Measurements from ENCODE around the gene EIF1AD.

The EIF1AD gene

GRCh38 chr11:65983589-65983987 lies 18.4 kb downstream of the EIF1AD start:
- Histone ChIP-seq H2BK15ac (ENCODE audit: low read depth, poor library complexity, severe bottlenecking) (no peak overlapping the region), H3K18ac (ENCODE audit: low read depth in 1 of 2, low read length in 2 of 2) (no peak overlapping the region), H3K4me2 (ENCODE audit: low read length, poor library complexity, severe bottlenecking) (no peak overlapping the region), H2BK5ac (ENCODE audit: low read depth, low read length, poor library complexity, severe bottlenecking) (no peak overlapping the region), H3K27ac (ENCODE audit: low read length, poor library complexity, severe bottlenecking) (no peak overlapping the region), H3K4ac (ENCODE audit: low read depth in 1 of 2, low read length in 2 of 2) (no peak overlapping the region), H3K9ac (ENCODE audit: low read length) (no peak overlapping the region), H3K23ac (ENCODE audit: low read length in 2 of 2) (peak overlapping the region in 1 of 2 experiments; percentile 47), H2AFZ (ENCODE audit: low read depth, low read length) (no peak overlapping the region), H3K36me3 (ENCODE audit: control insufficient read depth in 1 of 2, insufficient read depth in 2 of 2, low read depth in 1 of 2, low read length in 2 of 2) (peaks cover 15 to 46% of the 10 kb centered on the region in 2 experiments), H4K8ac (ENCODE audit: low read length) (no peak overlapping the region), H3K9me3 (ENCODE audit: control insufficient read depth, low read length) (no peaks in the 10 kb centered on the region), H4K91ac (ENCODE audit: low read length) (no peak overlapping the region), H2BK12ac (ENCODE audit: low read length in 2 of 2) (no peak overlapping the region), H2BK120ac (ENCODE audit: low read depth, low read length) (no peak overlapping the region), H2AK5ac (ENCODE audit: low read length, severe bottlenecking) (no peak overlapping the region), H3K4me1 (ENCODE audit: control insufficient read depth, insufficient read depth, low read depth, low read length) (no peaks in the 10 kb centered on the region), H3K14ac (ENCODE audit: low read length in 2 of 2) (no peak overlapping the region), H3K27me3 (ENCODE audit: control insufficient read depth in 1 of 2, insufficient read depth in 1 of 2, low read length in 2 of 2) (no peaks in the 10 kb centered on the region), H3K4me3 (ENCODE audit: insufficient read depth in 1 of 2, low read depth in 1 of 2, low read length in 2 of 2) (no peak overlapping the region), H3K79me1 (replicated peaks; ENCODE audit: low read length, poor library complexity, severe bottlenecking) (no peaks in the 10 kb centered on the region)
- DNase-seq, result no peak
- 75% methylated on average over 5 of the region's 5 CpGs for WGBS

- no peak overlapping the region for H2AK5ac ChIP-seq (ENCODE audit: low read length, severe bottlenecking)
- H3K27ac ChIP-seq (ENCODE audit: low read length, poor library complexity, severe bottlenecking), result no peak overlapping the region
- no peak overlapping the region for H3K4me2 ChIP-seq (ENCODE audit: low read length, poor library complexity, severe bottlenecking)
- H3K27me3 ChIP-seq (ENCODE audit: control insufficient read depth in 1 of 2, insufficient read depth in 1 of 2, low read length in 2 of 2), result no peaks in the 10 kb centered on the region
- H3K18ac ChIP-seq (ENCODE audit: low read depth in 1 of 2, low read length in 2 of 2), result no peak overlapping the region
- H3K4ac ChIP-seq (ENCODE audit: low read depth in 1 of 2, low read length in 2 of 2), result no peak overlapping the region
- WGBS, result 86% methylated on average over 22 of the region's 22 CpGs
- H3K23ac ChIP-seq (ENCODE audit: low read length in 2 of 2), result no peak overlapping the region
- no peak overlapping the region for H2AFZ ChIP-seq (ENCODE audit: low read depth, low read length)
- H3K14ac ChIP-seq (ENCODE audit: low read length in 2 of 2), result no peak overlapping the region
- H4K8ac ChIP-seq (ENCODE audit: low read length), result no peak overlapping the region
- no peak overlapping the region for H2BK12ac ChIP-seq (ENCODE audit: low read length in 2 of 2)
- no peaks in the 10 kb centered on the region for H3K9me3 ChIP-seq (ENCODE audit: control insufficient read depth, low read length)
- no peak overlapping the region for H2BK5ac ChIP-seq (ENCODE audit: low read depth, low read length, poor library complexity, severe bottlenecking)
- no peak overlapping the region for H4K91ac ChIP-seq (ENCODE audit: low read length)
- H3K4me3 ChIP-seq (ENCODE audit: insufficient read depth in 1 of 2, low read depth in 1 of 2, low read length in 2 of 2), result no peak overlapping the region
- no peak overlapping the region for H3K9ac ChIP-seq (ENCODE audit: low read length)
- no peak overlapping the region for H2BK120ac ChIP-seq (ENCODE audit: low read depth, low read length)
- no peak overlapping the region for H2BK15ac ChIP-seq (ENCODE audit: low read depth, poor library complexity, severe bottlenecking)
- peaks cover 20 to 48% of the 10 kb centered on the region in 2 experiments for H3K36me3 ChIP-seq (ENCODE audit: control insufficient read depth in 1 of 2, insufficient read depth in 2 of 2, low read depth in 1 of 2, low read length in 2 of 2)
- H3K4me1 ChIP-seq (ENCODE audit: control insufficient read depth, insufficient read depth, low read depth, low read length), result no peaks in the 10 kb centered on the region
- H3K79me1 ChIP-seq (replicated peaks; ENCODE audit: low read length, poor library complexity, severe bottlenecking), result no peaks in the 10 kb centered on the region
- DNase-seq, result no peak
These were observed 19.0 kb downstream of the EIF1AD start for GRCh38 chr11:65982824-65983588.

GRCh38 chr11:65981972-65982823 lies 19.8 kb downstream of the EIF1AD start:
- no peak overlapping the region for H3K4ac ChIP-seq (ENCODE audit: low read depth in 1 of 2, low read length in 2 of 2)
- no peak overlapping the region for H3K18ac ChIP-seq (ENCODE audit: low read depth in 1 of 2, low read length in 2 of 2)
- peak overlapping the region; percentile 18 for H4K91ac ChIP-seq (ENCODE audit: low read length)
- peaks cover 28 to 52% of the 10 kb centered on the region in 2 experiments for H3K36me3 ChIP-seq (ENCODE audit: control insufficient read depth in 1 of 2, insufficient read depth in 2 of 2, low read depth in 1 of 2, low read length in 2 of 2)
- no peak overlapping the region for H2BK12ac ChIP-seq (ENCODE audit: low read length in 2 of 2)
- no peak overlapping the region for H3K27ac ChIP-seq (ENCODE audit: low read length, poor library complexity, severe bottlenecking)
- H2AK5ac ChIP-seq (ENCODE audit: low read length, severe bottlenecking), result no peak overlapping the region
- no peaks in the 10 kb centered on the region for H3K27me3 ChIP-seq (ENCODE audit: control insufficient read depth in 1 of 2, insufficient read depth in 1 of 2, low read length in 2 of 2)
- H2BK120ac ChIP-seq (ENCODE audit: low read depth, low read length), result no peak overlapping the region
- no peak overlapping the region for H3K4me2 ChIP-seq (ENCODE audit: low read length, poor library complexity, severe bottlenecking)
- DNase-seq, result no peak
- H3K14ac ChIP-seq (ENCODE audit: low read length in 2 of 2), result no peak overlapping the region
- no peaks in the 10 kb centered on the region for H3K9me3 ChIP-seq (ENCODE audit: control insufficient read depth, low read length)
- WGBS, result 90% methylated on average over 13 of the region's 16 CpGs
- H4K8ac ChIP-seq (ENCODE audit: low read length), result no peak overlapping the region
- no peak overlapping the region for H3K23ac ChIP-seq (ENCODE audit: low read length in 2 of 2)
- no peak overlapping the region for H2AFZ ChIP-seq (ENCODE audit: low read depth, low read length)
- H2BK5ac ChIP-seq (ENCODE audit: low read depth, low read length, poor library complexity, severe bottlenecking), result no peak overlapping the region
- H3K4me1 ChIP-seq (ENCODE audit: control insufficient read depth, insufficient read depth, low read depth, low read length), result no peaks in the 10 kb centered on the region
- H3K9ac ChIP-seq (ENCODE audit: low read length), result no peak overlapping the region
- H2BK15ac ChIP-seq (ENCODE audit: low read depth, poor library complexity, severe bottlenecking), result no peak overlapping the region
- no peaks in the 10 kb centered on the region for H3K79me1 ChIP-seq (replicated peaks; ENCODE audit: low read length, poor library complexity, severe bottlenecking)
- no peak overlapping the region for H3K4me3 ChIP-seq (ENCODE audit: insufficient read depth in 1 of 2, low read depth in 1 of 2, low read length in 2 of 2)

GRCh38 chr11:65981101-65981740 lies 20.7 kb downstream of the EIF1AD start:
- Histone ChIP-seq H3K4ac (ENCODE audit: low read depth in 1 of 2, low read length in 2 of 2) (no peak overlapping the region), H2BK15ac (ENCODE audit: low read depth, poor library complexity, severe bottlenecking) (no peak overlapping the region), H2BK5ac (ENCODE audit: low read depth, low read length, poor library complexity, severe bottlenecking) (no peak overlapping the region), H2BK120ac (ENCODE audit: low read depth, low read length) (no peak overlapping the region), H4K8ac (ENCODE audit: low read length) (no peak overlapping the region), H3K36me3 (ENCODE audit: control insufficient read depth in 1 of 2, insufficient read depth in 2 of 2, low read depth in 1 of 2, low read length in 2 of 2) (peaks cover 37 to 62% of the 10 kb centered on the region in 2 experiments), H4K91ac (ENCODE audit: low read length) (no peak overlapping the region), H3K9me3 (ENCODE audit: control insufficient read depth, low read length) (no peaks in the 10 kb centered on the region), H3K14ac (ENCODE audit: low read length in 2 of 2) (no peak overlapping the region), H3K23ac (ENCODE audit: low read length in 2 of 2) (no peak overlapping the region), H3K18ac (ENCODE audit: low read depth in 1 of 2, low read length in 2 of 2) (no peak overlapping the region), H3K4me3 (ENCODE audit: insufficient read depth in 1 of 2, low read depth in 1 of 2, low read length in 2 of 2) (no peak overlapping the region), H2BK12ac (ENCODE audit: low read length in 2 of 2) (no peak overlapping the region), H3K27me3 (ENCODE audit: control insufficient read depth in 1 of 2, insufficient read depth in 1 of 2, low read length in 2 of 2) (no peaks in the 10 kb centered on the region), H3K4me1 (ENCODE audit: control insufficient read depth, insufficient read depth, low read depth, low read length) (no peaks in the 10 kb centered on the region), H3K9ac (ENCODE audit: low read length) (no peak overlapping the region), H3K27ac (ENCODE audit: low read length, poor library complexity, severe bottlenecking) (no peak overlapping the region), H2AK5ac (ENCODE audit: low read length, severe bottlenecking) (no peak overlapping the region), H2AFZ (ENCODE audit: low read depth, low read length) (no peak overlapping the region), H3K4me2 (ENCODE audit: low read length, poor library complexity, severe bottlenecking) (no peak overlapping the region), H3K79me1 (replicated peaks; ENCODE audit: low read length, poor library complexity, severe bottlenecking) (no peaks in the 10 kb centered on the region)
- DNase-seq, result no peak
- WGBS, result 92% methylated on average over 12 of the region's 12 CpGs

Measured in mesenchymal stem cell (in vitro differentiated cells and primary cell).